ENCODE measurements around the gene THSD4. TPM values are rescaled to one million over a fixed set of nuclear protein-coding genes. Genes with fewer than 3 reads are reported as not detected.

THSD4 gene
- total and polyA plus RNA-seq, 2 of the 8 experiments (the other 6 are each of a cell fraction or from before 2014, with no cell fraction given) = 2.5 to 6.2 TPM

- no peak overlapping the region for H3K4me3 ChIP-seq (ENCODE audit: extremely low read depth in 1 of 4, insufficient read depth in 2 of 4, low read depth in 3 of 4, low read length in 4 of 4)
- H2BK12ac ChIP-seq (ENCODE audit: low read depth, low read length) = no peak overlapping the region
- FAIRE-seq (no peak), DNase-seq (ENCODE audit: low read depth in 1 of 2, low spot score in 2 of 2) (no peak)
- H4K5ac ChIP-seq (ENCODE audit: insufficient read length, low read depth, low read length) = no peak overlapping the region
- no peaks in the 10 kb centered on the region for H3K79me1 ChIP-seq (ENCODE audit: low read depth, low read length)
- no peak overlapping the region for H3K4ac ChIP-seq (replicated peaks; ENCODE audit: insufficient read length, low read depth, low read length)
- H4K20me1 ChIP-seq (replicated peaks in 1 of 2; ENCODE audit: control insufficient read depth in 1 of 2, insufficient read depth in 2 of 2, low read length in 2 of 2) = no peaks in the 10 kb centered on the region
- no peak overlapping the region for H3K4me2 ChIP-seq (ENCODE audit: insufficient read depth in 1 of 2, low read depth in 2 of 2, low read length in 2 of 2)
- no peaks in the 10 kb centered on the region for H3K9me3 ChIP-seq (ENCODE audit: insufficient read depth in 2 of 2, low read depth in 1 of 2, low read length in 1 of 2)
- POLR2A ChIA-PET (ENCODE audit: partially characterized antibody) = no interaction called here
- H3K18ac ChIP-seq (ENCODE audit: extremely low read depth, low read length) = no peak overlapping the region
- no peaks in the 10 kb centered on the region for H3K27me3 ChIP-seq (replicated peaks in 1 of 4; ENCODE audit: control insufficient read depth in 3 of 4, extremely low read depth in 1 of 4, insufficient read depth in 3 of 4, low read length in 3 of 4)
- no peaks in the 10 kb centered on the region for H3K36me3 ChIP-seq (ENCODE audit: control insufficient read depth in 2 of 4, insufficient read depth in 4 of 4, low read length in 3 of 4)
- H2BK5ac ChIP-seq (ENCODE audit: low read depth, low read length) = no peak overlapping the region
- H3K14ac ChIP-seq (ENCODE audit: insufficient read length) = no peak overlapping the region
- no peak overlapping the region for H3K23ac ChIP-seq (ENCODE audit: insufficient read length)
- H3K56ac ChIP-seq (replicated peaks; ENCODE audit: insufficient read length, low read depth, low read length) = no peak overlapping the region
- no peak overlapping the region for H3K27ac ChIP-seq (ENCODE audit: low read depth, low read length)
- TF ChIP-seq RXRA (IDR thresholded peaks at IDR 0.05; ENCODE audit: insufficient read depth, low read depth, low read length) (no peak), GABPA (IDR thresholded peaks at IDR 0.05; ENCODE audit: borderline replicate concordance, insufficient read depth, low read length) (no peak), TAF1 (IDR thresholded peaks at IDR 0.05; ENCODE audit: low read depth, low read length) (no peak), ATF2 (IDR thresholded peaks at IDR 0.05; ENCODE audit: low read length) (no peak), NRF1 (IDR thresholded peaks at IDR 0.05; ENCODE audit: low read depth, low read length) (no peak), CBX5 (IDR thresholded peaks at IDR 0.05; ENCODE audit: low read depth, low read length) (no peak), PHF8 (conservative IDR thresholded peaks at IDR 0.05; ENCODE audit: low read depth, low read length) (no peak)
- no peaks in the 10 kb centered on the region for H3K23me2 ChIP-seq (ENCODE audit: low read depth, low read length)
- CTCF ChIA-PET (ENCODE audit: partially characterized antibody) = interaction anchor here (0.8 to 6.7 kb wide), 9 partner anchors 14 to 232 kb away, joined by 3 to 36 read pairs (median 4); no protein-coding TSS in a partner anchor
- H2AFZ ChIP-seq (ENCODE audit: low read length) = no peak overlapping the region
- no peak overlapping the region for H2BK15ac ChIP-seq (ENCODE audit: low read length)
- no peak overlapping the region for H2BK20ac ChIP-seq (ENCODE audit: low read length)
- H2BK120ac ChIP-seq (replicated peaks; ENCODE audit: low read depth, low read length) = no peak overlapping the region
- no peaks in the 10 kb centered on the region; a peak in 1 of 4 replicates for H3K79me2 ChIP-seq (ENCODE audit: control insufficient read depth in 1 of 2, insufficient read depth in 2 of 2, low read length in 2 of 2)
- H4K91ac ChIP-seq (replicated peaks; ENCODE audit: insufficient read length, low read length) = no peak overlapping the region
- no peak overlapping the region for H2AK5ac ChIP-seq (ENCODE audit: low read depth, low read length)
- peak overlapping the region in 1 of 4 experiments; percentile 34; a peak in 1 of 7 replicates for H3K9ac ChIP-seq (replicated peaks in 1 of 4; ENCODE audit: extremely low read depth in 1 of 4, low read depth in 3 of 4, low read length in 3 of 4)
- no peak overlapping the region for H4K8ac ChIP-seq (ENCODE audit: extremely low read depth, insufficient read depth, low read length)
- H3K4me1 ChIP-seq (replicated peaks in 1 of 4; ENCODE audit: control insufficient read depth in 3 of 4, insufficient read depth in 4 of 4, low read length in 3 of 4) = peaks cover 0 to 16% (median 8%) of the 10 kb centered on the region in 4 experiments; a peak in 5 of 7 replicates
- 82% methylated on average over 15 of the region's 15 CpGs; no CpG with 5 or more reads in 1 of the 2 experiments for whole genome bisulfite sequencing, 2 experiments (ENCODE audit: extremely low coverage in 1 of 2, insufficient coverage in 1 of 2, insufficient read length in 1 of 2, insufficient replicate concordance in 2 of 2, low coverage in 1 of 2, low lambda C conversion rate in 2 of 2, missing lambda C conversion rate in 1 of 2)
These were observed 396.8 kb downstream of the THSD4 start for GRCh38 chr15:71511796-71512681.

All from H1 (cell line).